ENCODE measurements around the gene DDX5.

Gene DDX5

DNA sequence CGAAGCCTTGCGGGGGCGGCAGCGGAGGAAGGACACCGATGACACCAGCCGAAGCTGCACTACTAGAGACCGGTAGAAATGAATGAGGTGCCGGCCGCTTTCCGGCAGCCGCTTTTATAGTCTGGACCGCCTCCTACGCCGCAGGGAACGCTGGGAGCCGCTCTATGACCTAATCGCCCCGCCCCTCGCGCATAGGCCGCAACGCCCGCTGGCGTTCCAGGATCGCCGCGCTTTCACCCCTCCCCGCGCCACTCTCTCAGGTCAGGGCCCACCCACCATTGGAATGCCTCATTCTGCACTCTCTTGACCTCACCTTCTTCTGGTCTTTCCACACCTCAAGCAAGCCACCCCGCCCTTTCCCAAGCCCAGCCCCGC, at the start of gene DDX5:
Gene DDX5 (minus strand): TSS at position 89 of the 375 bp plus-strand sequence. CDS start 170 bp downstream, outside the sequence.
- peaks cover 67% of the 10 kb centered on the region for H3K4me1 Mint-ChIP-seq
- peaks cover 97% of the 10 kb centered on the region for H3K36me3 Mint-ChIP-seq
- H3K4me3 Mint-ChIP-seq: peak within 1 kb of the TSS; percentile 97
- no peaks in the 10 kb centered on the region for H3K9me3 Mint-ChIP-seq
- DNase-seq (ENCODE audit: low spot score in 2 of 2) (peak; percentile 96 to 99), ATAC-seq (no peak)
- peak within 1 kb of the TSS; percentile 100 for H3K27ac Mint-ChIP-seq

GRCh38 chr17:64555281-64555680, 49.2 kb upstream of the DDX5 start:
- H3K4me3 Mint-ChIP-seq: no peak overlapping the region
- no peaks in the 10 kb centered on the region for H3K9me3 Mint-ChIP-seq
- peaks cover 79% of the 10 kb centered on the region for H3K36me3 Mint-ChIP-seq
- no peaks in the 10 kb centered on the region for H3K4me1 Mint-ChIP-seq
- no peak for ATAC-seq
- no peak for DNase-seq (ENCODE audit: low spot score in 2 of 2)
- H3K27ac Mint-ChIP-seq: no peak overlapping the region

- Mint-ChIP-seq H3K4me1 (no peaks in the 10 kb centered on the region), H3K4me3 (no peak overlapping the region), H3K27ac (peak overlapping the region; percentile 48), H3K9me3 (no peaks in the 10 kb centered on the region), H3K36me3 (peaks cover 78% of the 10 kb centered on the region)
- ATAC-seq (peak; percentile 39), DNase-seq (ENCODE audit: low spot score in 2 of 2) (no peak)
These were observed 48.0 kb upstream of the DDX5 start for GRCh38 chr17:64554028-64554637.

GRCh38 chr17:64551461-64551860, 45.4 kb upstream of the DDX5 start:
- H3K9me3 Mint-ChIP-seq: no peaks in the 10 kb centered on the region
- H3K4me3 Mint-ChIP-seq: no peak overlapping the region
- H3K4me1 Mint-ChIP-seq: no peaks in the 10 kb centered on the region
- ATAC-seq: no peak
- DNase-seq (ENCODE audit: low spot score in 2 of 2): no peak
- H3K27ac Mint-ChIP-seq: peak overlapping the region; percentile 34
- H3K36me3 Mint-ChIP-seq: peaks cover 73% of the 10 kb centered on the region

GRCh38 chr17:64547319-64547718, 41.2 kb upstream of the DDX5 start:
- ATAC-seq (no peak), DNase-seq (ENCODE audit: low spot score in 2 of 2) (no peak)
- Mint-ChIP-seq H3K4me1 (no peaks in the 10 kb centered on the region), H3K27ac (peak overlapping the region; percentile 18), H3K36me3 (peaks cover 75% of the 10 kb centered on the region), H3K4me3 (no peak overlapping the region), H3K9me3 (no peaks in the 10 kb centered on the region)

- no peak for ATAC-seq
- no peak for DNase-seq (ENCODE audit: low spot score in 2 of 2)
- Mint-ChIP-seq H3K4me3 (no peak overlapping the region), H3K27ac (peak overlapping the region; percentile 18), H3K4me1 (no peaks in the 10 kb centered on the region), H3K9me3 (no peaks in the 10 kb centered on the region), H3K36me3 (peaks cover 76% of the 10 kb centered on the region)
These were observed 40.6 kb upstream of the DDX5 start for GRCh38 chr17:64546716-64547115.

DNA sequence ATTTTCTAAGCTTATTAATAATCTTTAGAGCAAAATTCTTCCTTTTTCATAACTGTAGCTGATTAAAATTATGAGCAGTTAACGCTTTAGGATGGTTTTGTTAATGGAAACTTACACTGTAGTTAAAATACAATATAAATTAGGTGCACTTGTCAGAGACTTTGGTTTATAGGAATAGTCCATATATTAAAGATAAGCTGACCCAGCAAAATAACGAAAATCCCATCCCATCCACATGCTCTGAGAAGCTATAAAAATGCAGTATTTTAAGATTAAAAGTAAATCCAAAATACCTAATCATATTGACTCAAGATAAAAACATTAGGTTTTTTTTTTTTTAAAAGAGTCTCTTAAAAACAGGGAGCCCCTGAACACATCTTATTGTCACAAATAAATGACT, 38.7 kb upstream of the DDX5 start:
- peaks cover 60% of the 10 kb centered on the region for H3K36me3 Mint-ChIP-seq
- no peak overlapping the region for H3K27ac Mint-ChIP-seq
- no peaks in the 10 kb centered on the region for H3K4me1 Mint-ChIP-seq
- DNase-seq (ENCODE audit: low spot score in 2 of 2): no peak
- H3K9me3 Mint-ChIP-seq: no peaks in the 10 kb centered on the region
- no peak for ATAC-seq
- no peak overlapping the region for H3K4me3 Mint-ChIP-seq

DNA sequence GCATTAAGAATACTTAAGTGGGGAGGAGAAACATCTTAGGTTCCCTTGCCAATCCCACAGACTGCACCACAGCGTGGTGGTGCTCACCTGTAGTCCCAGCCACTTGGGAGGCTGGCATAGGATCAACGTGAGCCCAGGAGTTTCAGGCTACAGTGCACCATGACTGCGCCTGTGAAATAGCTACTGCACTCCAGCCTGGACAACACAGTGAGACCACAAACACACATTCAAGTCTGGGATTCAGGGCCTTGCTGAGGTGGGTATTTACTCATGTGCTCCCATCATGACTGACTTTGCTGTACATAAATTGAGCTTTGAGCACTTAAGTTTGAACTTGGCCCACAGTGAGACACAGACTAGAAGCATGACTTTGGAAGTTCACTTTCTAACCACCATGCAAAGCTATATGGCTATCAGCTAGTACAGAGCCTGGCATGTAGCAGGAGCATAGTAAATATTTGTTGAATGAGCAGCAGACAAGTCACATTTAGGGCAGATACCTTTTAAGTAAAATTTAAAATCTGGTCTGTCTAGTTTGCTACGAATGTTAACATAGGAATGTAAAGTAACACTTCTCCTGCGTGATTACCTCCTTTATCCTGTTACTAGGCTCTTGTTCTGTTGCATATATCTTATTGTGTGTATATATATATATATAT, 34.2 kb upstream of the DDX5 start:
- no peak for DNase-seq (ENCODE audit: low spot score in 2 of 2)
- Mint-ChIP-seq H3K27ac (no peak overlapping the region), H3K9me3 (no peaks in the 10 kb centered on the region), H3K4me3 (no peak overlapping the region), H3K4me1 (no peaks in the 10 kb centered on the region), H3K36me3 (peaks cover 72% of the 10 kb centered on the region)
- no peak for ATAC-seq

DNA sequence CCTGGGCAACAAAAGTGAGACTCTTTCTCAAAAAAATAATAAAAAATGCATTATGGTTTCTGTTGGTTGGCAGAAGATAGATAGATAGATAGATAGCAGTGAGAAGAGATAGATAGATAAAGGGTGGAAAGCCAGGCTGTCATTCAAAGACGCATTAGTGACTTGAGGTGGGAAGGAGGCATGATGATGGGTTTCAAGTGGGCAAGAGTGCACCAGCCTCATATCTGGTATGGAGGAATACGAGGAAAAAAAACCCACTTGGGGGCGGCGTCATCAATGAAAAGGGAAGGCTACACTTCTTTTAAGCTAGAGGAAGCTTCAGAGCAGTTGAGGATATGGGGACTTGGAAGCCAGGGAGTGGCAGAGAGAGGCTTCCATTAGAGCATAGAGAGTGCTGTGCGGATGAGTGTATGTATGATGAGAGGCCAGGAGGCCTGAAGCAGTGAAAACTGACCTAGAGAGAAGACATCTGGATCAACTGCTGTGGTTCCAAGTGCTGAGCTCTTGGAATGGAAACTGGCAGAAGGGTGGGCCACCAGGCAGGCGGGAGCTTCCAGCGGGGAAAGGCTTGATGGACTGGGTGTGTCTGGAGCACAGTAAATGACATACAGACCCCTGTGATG, 32.5 kb upstream of the DDX5 start:
- peaks cover 7% of the 10 kb centered on the region for H3K4me1 Mint-ChIP-seq
- ATAC-seq (no peak), DNase-seq (ENCODE audit: low spot score in 2 of 2) (no peak)
- H3K4me3 Mint-ChIP-seq: no peak overlapping the region
- peak overlapping the region; percentile 84 for H3K27ac Mint-ChIP-seq
- peaks cover 73% of the 10 kb centered on the region for H3K36me3 Mint-ChIP-seq
- H3K9me3 Mint-ChIP-seq: no peaks in the 10 kb centered on the region

DNA sequence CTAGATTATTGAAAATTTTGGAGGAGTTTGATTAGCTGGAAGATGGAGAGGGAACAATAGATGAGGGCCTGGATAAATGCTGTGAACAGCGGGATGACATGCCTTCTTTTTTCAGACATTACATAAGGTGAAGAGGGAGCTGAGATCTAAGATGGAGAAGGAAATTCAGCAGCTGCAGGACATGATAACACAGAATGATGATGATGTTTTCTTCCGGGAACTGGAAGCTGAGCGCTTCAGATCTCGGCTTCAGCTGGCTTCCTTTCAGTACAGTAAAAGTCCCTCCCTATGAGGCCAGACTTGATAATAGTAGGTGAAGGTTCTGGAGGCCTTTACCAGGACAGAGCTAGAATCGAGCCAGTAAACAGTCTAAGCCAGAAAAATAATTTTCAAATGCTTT, 31.4 kb upstream of the DDX5 start:
- ATAC-seq (no peak), DNase-seq (ENCODE audit: low spot score in 2 of 2) (no peak)
- no peak overlapping the region for H3K4me3 Mint-ChIP-seq
- H3K36me3 Mint-ChIP-seq: peaks cover 82% of the 10 kb centered on the region
- peak overlapping the region; percentile 67 for H3K27ac Mint-ChIP-seq
- H3K4me1 Mint-ChIP-seq: peaks cover 12% of the 10 kb centered on the region
- H3K9me3 Mint-ChIP-seq: no peaks in the 10 kb centered on the region

DNA sequence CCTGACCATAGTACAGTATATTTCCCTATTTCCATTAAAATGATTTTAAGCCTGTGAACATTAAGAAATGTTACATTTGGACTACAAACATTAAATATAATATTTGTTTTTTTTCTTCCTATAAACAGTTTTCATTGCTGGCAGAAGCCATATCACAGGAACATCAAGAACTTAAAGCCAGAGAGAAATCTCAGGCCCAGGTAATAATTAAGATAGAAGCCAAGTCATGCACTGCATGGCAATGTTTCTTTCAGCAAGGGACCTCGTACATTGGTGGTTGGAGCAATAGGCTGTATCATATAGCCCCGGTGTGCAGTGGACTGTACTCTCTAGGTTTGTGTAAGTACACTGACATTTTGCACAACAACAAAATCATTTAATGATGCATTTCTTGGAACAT, 30.8 kb upstream of the DDX5 start:
- H3K4me1 Mint-ChIP-seq: peaks cover 12% of the 10 kb centered on the region
- H3K36me3 Mint-ChIP-seq: peaks cover 82% of the 10 kb centered on the region
- peak overlapping the region; percentile 67 for H3K27ac Mint-ChIP-seq
- H3K4me3 Mint-ChIP-seq: no peak overlapping the region
- ATAC-seq: no peak
- DNase-seq (ENCODE audit: low spot score in 2 of 2): no peak
- no peaks in the 10 kb centered on the region for H3K9me3 Mint-ChIP-seq

DNA sequence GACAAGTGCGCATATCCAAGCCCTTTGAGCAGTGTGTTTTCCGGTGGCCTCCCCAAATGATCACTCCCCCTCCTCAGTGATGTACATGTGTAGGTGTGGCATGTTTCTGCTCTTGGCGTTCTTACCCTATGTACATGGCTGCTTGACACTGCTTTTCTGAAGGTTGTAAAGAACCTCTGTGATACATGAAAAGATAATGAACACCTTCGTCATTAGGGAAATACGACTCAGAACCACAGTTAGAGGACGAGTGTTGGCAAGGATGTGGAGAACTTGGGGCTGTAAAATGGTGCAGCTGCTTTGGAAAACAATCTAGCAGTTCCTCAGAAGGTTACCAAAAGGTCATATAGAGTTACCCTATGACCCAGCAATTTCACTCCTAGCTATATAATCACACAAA, 29.3 kb upstream of the DDX5 start:
- H3K27ac Mint-ChIP-seq: no peak overlapping the region

GRCh38 chr17:64534187-64534586, 28.1 kb upstream of the DDX5 start:
- no peak for DNase-seq (ENCODE audit: low spot score in 2 of 2)

More for the DNA sequence above, 29.3 kb upstream of the DDX5 start:
- no peak for ATAC-seq
- H3K36me3 Mint-ChIP-seq: peaks cover 94% of the 10 kb centered on the region
- peaks cover 12% of the 10 kb centered on the region for H3K4me1 Mint-ChIP-seq
- no peak for DNase-seq (ENCODE audit: low spot score in 2 of 2)
- H3K9me3 Mint-ChIP-seq: no peaks in the 10 kb centered on the region
- H3K4me3 Mint-ChIP-seq: no peak overlapping the region

DNA sequence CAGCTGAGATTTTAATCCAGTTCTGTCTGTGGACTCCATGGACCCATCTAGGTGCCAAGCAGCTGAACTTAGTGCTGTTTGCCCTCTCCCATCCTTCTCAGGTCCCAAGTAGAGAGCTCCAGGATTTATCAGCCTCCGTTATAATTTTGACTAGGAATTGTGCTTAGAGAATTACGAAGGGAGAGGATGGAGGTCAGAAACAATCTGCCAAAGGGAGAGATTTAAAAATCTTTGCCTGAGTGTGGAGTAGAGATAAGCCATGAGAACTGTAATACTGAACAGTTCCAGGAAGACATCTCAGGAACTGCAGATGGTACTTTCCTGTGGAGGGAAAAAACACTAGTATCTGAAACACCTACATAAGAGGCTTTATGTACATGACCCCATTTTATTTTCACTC, 27.7 kb upstream of the DDX5 start:
- Mint-ChIP-seq H3K4me3 (no peak overlapping the region), H3K27ac (peak overlapping the region; percentile 58), H3K4me1 (peaks cover 12% of the 10 kb centered on the region), H3K9me3 (no peaks in the 10 kb centered on the region), H3K36me3 (peaks cover 100% of the 10 kb centered on the region)
- no peak for ATAC-seq
- DNase-seq (ENCODE audit: low spot score in 2 of 2): no peak

More at GRCh38 chr17:64534187-64534586, 28.1 kb upstream of the DDX5 start:
- Mint-ChIP-seq H3K27ac (peak overlapping the region; percentile 58), H3K9me3 (no peaks in the 10 kb centered on the region), H3K4me1 (peaks cover 12% of the 10 kb centered on the region), H3K4me3 (no peak overlapping the region), H3K36me3 (peaks cover 100% of the 10 kb centered on the region)
- peak; percentile 31 for ATAC-seq

- peak overlapping the region; percentile 58 for H3K27ac Mint-ChIP-seq
- no peaks in the 10 kb centered on the region for H3K9me3 Mint-ChIP-seq
- no peak for DNase-seq (ENCODE audit: low spot score in 2 of 2)
- H3K4me3 Mint-ChIP-seq: no peak overlapping the region
- H3K36me3 Mint-ChIP-seq: peaks cover 100% of the 10 kb centered on the region
- ATAC-seq: no peak
- peaks cover 12% of the 10 kb centered on the region for H3K4me1 Mint-ChIP-seq
These were observed 26.3 kb upstream of the DDX5 start for GRCh38 chr17:64532409-64532808.

- no peaks in the 10 kb centered on the region for H3K9me3 Mint-ChIP-seq
- no peak overlapping the region for H3K4me3 Mint-ChIP-seq
- no peak for ATAC-seq
- peaks cover 12% of the 10 kb centered on the region for H3K4me1 Mint-ChIP-seq
- peaks cover 100% of the 10 kb centered on the region for H3K36me3 Mint-ChIP-seq
- DNase-seq (ENCODE audit: low spot score in 2 of 2): no peak
- H3K27ac Mint-ChIP-seq: peak overlapping the region; percentile 58
These were observed 25.9 kb upstream of the DDX5 start for GRCh38 chr17:64531955-64532371.
